ENCODE measurements around the gene LLGL2. TPM values are rescaled to one million over a fixed set of nuclear protein-coding genes. Genes with fewer than 3 reads are reported as not detected.

LLGL2 gene
- total and polyA plus RNA-seq, 10 of the 15 experiments (the other 5 are each of a cell fraction or from before 2014, with no cell fraction given) = 0.21 to 9.9 (median 4.5) TPM

DNA sequence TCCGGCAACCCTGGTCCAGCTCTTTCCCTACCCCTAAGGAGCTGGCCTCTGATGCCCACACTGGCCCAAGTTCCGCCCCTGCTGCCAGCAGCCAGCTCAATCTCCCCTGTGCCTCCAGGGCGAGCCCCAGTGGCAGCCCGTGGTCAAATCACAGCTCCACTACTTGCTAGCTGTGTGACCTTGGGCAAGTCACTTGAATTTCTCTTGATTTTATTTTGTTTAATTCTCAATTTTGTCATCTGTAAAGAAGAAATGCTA is 20.4 kb upstream of the LLGL2 start (continued):
- TF ChIP-seq, protein P1, sequence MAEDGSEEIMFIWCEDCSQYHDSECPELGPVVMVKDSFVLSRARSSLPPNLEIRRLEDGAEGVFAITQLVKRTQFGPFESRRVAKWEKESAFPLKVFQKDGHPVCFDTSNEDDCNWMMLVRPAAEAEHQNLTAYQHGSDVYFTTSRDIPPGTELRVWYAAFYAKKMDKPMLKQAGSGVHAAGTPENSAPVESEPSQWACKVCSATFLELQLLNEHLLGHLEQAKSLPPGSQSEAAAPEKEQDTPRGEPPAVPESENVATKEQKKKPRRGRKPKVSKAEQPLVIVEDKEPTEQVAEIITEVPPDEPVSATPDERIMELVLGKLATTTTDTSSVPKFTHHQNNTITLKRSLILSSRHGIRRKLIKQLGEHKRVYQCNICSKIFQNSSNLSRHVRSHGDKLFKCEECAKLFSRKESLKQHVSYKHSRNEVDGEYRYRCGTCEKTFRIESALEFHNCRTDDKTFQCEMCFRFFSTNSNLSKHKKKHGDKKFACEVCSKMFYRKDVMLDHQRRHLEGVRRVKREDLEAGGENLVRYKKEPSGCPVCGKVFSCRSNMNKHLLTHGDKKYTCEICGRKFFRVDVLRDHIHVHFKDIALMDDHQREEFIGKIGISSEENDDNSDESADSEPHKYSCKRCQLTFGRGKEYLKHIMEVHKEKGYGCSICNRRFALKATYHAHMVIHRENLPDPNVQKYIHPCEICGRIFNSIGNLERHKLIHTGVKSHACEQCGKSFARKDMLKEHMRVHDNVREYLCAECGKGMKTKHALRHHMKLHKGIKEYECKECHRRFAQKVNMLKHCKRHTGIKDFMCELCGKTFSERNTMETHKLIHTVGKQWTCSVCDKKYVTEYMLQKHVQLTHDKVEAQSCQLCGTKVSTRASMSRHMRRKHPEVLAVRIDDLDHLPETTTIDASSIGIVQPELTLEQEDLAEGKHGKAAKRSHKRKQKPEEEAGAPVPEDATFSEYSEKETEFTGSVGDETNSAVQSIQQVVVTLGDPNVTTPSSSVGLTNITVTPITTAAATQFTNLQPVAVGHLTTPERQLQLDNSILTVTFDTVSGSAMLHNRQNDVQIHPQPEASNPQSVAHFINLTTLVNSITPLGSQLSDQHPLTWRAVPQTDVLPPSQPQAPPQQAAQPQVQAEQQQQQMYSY (CRISPR knock-in tag; IDR thresholded peaks at IDR 0.05) = no peak
- no peak for TF ChIP-seq SUPT20H (IDR thresholded peaks at IDR 0.05; ENCODE audit: borderline replicate concordance, control insufficient read depth, low read depth, low read length)
- no peak for TF ChIP-seq FOS (IDR thresholded peaks at IDR 0.05; ENCODE audit: borderline replicate concordance, extremely low read depth, insufficient read length)
- TF ChIP-seq, protein P2, sequence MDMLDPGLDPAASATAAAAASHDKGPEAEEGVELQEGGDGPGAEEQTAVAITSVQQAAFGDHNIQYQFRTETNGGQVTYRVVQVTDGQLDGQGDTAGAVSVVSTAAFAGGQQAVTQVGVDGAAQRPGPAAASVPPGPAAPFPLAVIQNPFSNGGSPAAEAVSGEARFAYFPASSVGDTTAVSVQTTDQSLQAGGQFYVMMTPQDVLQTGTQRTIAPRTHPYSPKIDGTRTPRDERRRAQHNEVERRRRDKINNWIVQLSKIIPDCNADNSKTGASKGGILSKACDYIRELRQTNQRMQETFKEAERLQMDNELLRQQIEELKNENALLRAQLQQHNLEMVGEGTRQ (IDR thresholded peaks at IDR 0.05; ENCODE audit: borderline replicate concordance, low read depth, low read length) = no peak
- no peak for TF ChIP-seq ZBTB11 (CRISPR knock-in tag; IDR thresholded peaks at IDR 0.05)
